GM18868 (cell line): ENCODE measurements around the gene REXO1.

Source experiments
- ATAC-seq: cut with Tn5 transposase; IDR thresholded peaks from one replicate; pipeline ENCODE4 v1.9.1; 2021; ENCODE audit warnings: mild to moderate bottlenecking, moderate library complexity; ENCODE audit not compliant: unreplicated experiment

REXO1 gene

DNA sequence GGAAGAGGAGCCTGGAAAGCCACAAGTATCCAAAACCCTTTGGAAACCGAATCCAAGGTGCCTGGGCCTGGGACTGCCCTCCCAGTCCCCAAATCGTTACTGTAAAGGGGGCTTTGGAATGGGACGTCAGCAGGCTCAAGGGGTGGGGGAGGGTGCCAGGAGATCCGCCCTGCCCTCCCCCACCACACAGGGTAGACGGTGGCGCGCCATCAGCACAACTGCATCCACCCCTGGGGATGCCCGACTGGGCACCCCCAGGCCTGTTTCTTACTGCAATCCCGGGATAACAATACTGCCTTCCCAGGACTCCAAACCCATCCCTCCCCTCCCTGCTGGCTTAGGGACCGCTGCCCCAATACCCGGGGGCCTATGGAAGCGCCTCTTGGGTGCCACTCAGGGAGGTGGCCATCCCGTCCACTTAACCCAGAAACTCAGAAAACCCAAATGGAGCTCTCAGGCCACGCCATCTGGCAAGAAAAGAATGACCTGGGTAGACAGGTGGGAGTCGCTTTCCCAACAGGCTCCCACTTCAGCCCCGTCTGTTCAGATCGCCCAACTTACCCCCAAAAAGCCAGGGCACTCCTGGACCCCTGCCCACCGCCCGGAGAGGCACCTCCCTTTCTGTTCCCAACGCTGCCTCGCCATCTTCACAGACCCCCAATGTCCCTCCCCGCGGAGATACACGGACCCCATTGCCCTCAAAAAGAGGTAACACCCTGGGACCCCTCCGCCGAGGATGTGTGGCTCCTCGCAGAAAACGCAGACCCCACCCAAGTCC is 12.7 kb upstream of the REXO1 start:
- ATAC-seq, result no peak

DNA sequence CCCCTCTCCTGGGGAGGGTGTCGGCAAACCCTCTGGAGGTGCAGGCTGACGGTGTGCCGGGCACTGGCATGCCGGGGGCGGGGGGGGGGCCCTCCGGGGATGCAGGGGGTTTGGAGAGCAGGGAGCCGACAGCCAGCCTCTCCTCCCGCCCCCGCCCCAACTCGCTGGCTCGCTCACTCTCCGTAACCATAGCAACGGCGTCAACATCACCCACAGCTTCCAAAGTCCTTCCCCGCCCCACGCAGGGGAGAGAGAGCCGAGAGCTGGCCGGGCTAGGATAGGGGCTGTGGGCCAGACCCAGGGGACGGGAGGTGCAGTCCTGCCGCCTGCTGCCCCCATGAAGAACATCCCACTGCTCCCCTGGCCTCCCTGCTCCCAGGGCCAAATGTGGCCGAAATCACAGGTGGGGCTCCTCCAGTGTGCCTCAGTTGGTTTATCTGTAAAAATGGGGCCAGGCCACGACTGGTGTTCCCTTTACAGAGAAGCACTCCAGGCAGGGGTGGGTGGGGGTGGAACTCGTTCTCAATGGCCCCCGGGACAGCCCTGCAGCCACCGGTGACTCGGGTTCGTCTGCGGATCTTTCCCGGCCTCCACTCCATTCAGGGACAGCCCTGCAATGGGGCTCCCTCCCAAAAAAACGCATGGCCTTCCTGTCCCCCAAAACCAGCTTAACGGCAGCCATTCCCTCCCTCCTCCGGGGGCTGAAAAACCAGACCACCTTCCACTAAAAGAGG is 11.9 kb upstream of the REXO1 start:
- ATAC-seq, result no peak

DNA sequence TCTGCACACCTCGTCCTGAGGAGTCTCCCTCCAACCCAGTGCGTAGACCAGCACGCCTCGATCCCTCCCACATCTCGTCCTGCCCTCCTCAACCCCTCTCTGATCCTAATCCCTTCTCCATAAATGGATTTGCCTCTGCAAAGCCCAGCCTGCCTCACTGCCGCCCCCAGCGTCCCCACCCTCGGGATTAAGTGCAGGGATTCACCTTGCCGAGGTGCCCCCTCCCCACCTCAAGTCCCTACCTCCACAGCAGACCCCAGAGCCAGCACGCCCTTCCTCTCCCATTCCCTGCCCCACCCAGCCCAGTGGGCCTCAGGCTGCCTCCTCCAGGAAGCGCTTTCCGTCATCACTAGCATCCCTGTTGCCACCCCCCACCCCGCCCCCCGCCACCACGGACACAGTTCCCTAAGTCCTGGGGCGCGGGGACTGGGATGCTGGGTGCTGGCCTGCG is 11.1 kb upstream of the REXO1 start:
- ATAC-seq, result no peak

DNA sequence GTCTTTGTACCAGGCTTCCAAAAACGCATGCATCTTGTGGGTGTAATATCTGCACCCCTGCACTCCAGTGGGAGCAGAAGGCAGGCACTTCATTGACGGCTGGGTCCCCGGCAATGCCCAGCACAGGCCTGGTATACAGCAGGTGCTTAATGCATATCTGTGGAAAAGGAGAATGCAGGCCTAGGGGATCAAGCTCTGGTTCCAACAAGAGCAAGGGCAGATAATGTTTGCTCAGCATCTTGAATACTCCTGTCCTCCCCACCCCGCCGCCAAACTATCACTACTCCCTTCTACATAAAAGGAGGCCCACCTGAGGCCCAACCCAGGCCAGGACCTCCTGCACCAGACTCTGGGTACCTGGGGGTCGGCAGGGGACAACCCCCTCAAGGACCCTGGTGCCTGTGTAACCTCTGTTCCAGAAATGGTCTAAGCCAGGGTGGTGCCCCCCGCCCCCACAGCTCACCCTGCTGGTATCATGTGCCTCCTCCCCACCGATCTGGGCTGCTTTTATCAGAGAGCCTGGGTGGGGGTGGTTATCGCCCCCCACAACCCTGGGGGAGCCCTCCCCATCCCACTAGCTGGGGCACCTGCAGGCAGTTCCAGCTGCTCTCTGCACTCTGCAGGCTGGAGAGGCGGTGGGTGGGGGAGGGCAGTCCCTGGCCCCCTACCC is 10.3 kb upstream of the REXO1 start:
- no peak for ATAC-seq

DNA sequence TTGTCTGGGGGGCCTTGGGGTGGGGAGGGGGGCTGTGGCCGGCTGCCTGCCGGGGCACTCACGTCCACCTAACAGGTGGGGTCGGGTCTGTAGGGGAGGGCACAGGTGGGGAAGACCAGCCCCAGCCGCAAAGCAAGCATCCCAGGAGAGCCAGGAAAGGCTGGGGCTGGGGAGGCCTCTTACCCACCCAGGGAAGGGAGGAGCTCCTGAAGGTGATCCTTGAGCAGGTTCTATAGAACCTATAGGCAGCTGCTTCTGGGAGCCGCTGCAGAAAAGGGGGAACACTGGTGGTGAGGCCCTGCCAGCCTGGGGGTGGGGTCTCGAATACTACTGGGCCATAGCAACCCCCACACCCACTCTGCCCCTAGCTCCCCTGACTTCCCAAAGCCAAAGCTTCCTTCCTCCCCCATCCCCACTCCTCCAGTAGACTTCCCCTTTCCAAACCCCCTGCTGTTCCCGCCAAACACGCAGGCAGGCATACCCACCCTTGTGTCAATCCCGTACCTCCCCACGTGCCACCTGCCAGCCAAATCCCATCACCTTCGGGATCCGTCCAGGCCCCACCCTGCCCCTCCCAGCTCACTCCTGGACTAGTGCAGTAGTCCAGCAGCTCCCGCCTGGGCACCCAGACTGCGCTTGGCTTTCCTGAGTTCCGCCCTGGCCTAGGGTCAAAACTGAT is 9.5 kb upstream of the REXO1 start:
- ATAC-seq, result no peak

GRCh38 chr19:1856698-1857603 is 8.7 kb upstream of the REXO1 start:
- ATAC-seq, result no peak

GRCh38 chr19:1856345-1856697 is 8.0 kb upstream of the REXO1 start:
- ATAC-seq, result no peak

- no peak for ATAC-seq
Observed at GRCh38 chr19:1855828-1856255, 7.6 kb upstream of the REXO1 start.

GRCh38 chr19:1855040-1855827 is 7.0 kb upstream of the REXO1 start:
- peak; percentile 53 for ATAC-seq

GRCh38 chr19:1854542-1855039 is 6.3 kb upstream of the REXO1 start:
- no peak for ATAC-seq

GRCh38 chr19:1854039-1854541 is 5.8 kb upstream of the REXO1 start:
- ATAC-seq, result no peak

GRCh38 chr19:1853295-1854038 is 5.2 kb upstream of the REXO1 start:
- ATAC-seq, result no peak

- no peak for ATAC-seq
Observed at GRCh38 chr19:1852581-1853128, 4.4 kb upstream of the REXO1 start.

DNA sequence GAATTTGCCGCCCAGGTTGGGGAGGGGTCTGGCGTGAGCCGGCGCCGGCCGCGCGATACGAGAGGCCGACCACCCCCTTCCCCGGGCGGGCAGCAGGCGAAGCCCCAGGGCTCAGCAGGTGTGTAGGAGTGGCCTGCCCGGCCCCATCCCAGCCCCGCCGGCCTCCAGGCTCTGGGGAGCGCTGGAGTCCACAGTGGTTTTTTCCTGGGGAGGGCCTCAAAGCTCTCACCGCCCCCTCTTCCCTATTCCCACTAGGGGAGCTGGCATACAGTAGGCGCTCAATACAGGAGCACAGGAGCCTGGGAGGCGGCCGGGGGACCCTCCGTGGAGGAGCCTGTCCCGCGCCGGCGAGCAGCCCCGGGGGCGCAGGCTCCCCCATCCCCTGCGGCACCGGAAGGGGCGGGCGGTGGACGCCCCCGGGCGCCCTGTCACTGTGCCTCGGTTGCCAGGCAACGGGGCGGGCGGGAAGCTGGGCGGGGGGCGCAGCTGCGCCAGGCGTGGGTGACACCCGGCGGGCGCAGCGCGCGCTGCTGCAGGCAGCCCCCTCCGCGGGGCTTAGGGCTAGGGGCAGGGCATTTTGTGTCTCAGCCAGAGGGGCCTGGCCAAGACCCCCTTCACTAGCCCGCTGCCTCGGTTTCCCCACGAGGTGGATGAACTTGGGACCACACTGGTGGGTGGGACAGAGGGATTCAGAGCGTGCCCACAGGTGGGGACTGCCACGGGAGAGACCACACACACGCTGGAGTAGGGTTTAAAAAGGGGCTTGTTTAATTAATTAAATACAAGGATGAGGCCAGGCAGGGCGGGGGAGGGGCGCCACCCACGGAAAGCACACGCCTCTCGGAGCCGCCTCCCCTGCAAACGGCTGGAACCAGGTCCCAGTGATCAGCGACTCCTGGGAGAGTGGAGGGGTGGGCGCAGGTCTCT is 3.6 kb upstream of the REXO1 start:
- ATAC-seq, result no peak

DNA sequence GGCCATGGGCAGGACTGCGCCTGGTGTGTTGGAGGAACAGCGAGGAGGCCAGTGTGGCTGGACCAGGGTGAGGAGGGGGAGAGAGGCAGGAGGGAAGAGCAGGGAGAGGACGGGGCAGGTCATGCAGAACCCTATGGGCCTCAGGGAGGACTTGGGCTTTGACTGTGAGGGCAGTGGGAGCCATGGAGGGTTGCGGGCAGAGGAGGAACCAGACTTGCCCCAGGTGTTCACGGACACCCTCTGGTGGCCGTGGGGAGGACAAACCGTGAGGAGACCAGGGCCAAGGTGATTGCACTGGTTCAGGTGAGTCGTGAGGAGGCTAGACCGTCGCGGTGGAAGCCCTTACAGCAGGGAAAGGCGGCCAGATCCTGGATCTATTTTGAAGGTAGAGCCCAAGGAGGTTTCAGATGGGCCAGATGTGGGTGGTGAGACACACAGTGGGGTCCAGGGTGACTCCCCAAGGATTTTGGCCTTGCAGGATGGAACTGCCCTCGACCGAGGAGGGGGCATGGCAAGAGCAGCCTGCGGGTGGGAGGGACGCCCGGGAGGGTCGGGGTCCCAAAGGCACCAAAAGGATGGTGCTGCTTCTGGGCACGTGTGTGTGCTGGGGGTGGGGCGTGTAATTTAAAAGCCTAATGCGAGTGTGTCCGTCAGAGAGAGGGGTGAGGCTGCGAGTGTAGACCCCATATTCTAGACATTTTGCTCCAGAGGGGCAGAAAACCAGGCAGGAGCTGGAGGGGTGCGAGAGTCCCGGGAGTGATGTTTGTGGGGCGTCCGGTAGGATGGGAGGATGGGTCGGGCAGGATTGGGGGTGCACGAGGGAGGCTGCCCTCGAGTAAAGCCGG is 2.7 kb upstream of the REXO1 start:
- ATAC-seq, result no peak

GRCh38 chr19:1849886-1850398 is 1.7 kb upstream of the REXO1 start:
- ATAC-seq, result no peak
